NCI-H2196 treated with DMSO at 0.1 percent for 48 hours (cell line): ENCODE data around the gene OXSR1.
A peak's percentile ranks its signal among the peaks of the same experiment; 100 is the strongest.
"Not testable (repeated sequence)": the region's sequence is repeated elsewhere in the genome, so short reads cannot be mapped to it uniquely, and the experiment has no call there.

Experiments used
- DNase-seq: peaks from one replicate; lab custom pipeline; 2025; ENCODE audit not compliant: unreplicated experiment; lab: John Stamatoyannopoulos, UW

OXSR1 gene

GRCh38 chr3:38222032-38222634, 56.8 kb downstream of the OXSR1 start:
- no peak for DNase-seq

- DNase-seq: no peak
Observed at GRCh38 chr3:38224357-38224756, 59.0 kb downstream of the OXSR1 start.

- DNase-seq: no peak
Observed at GRCh38 chr3:38226273-38226672, 60.9 kb downstream of the OXSR1 start.

- DNase-seq: no peak
Observed at GRCh38 chr3:38227989-38228388, 62.7 kb downstream of the OXSR1 start.

- DNase-seq: no peak
Observed at GRCh38 chr3:38229036-38229435, 63.7 kb downstream of the OXSR1 start.

GRCh38 chr3:38232701-38233100, 67.4 kb downstream of the OXSR1 start:
- DNase-seq: no peak

- no peak for DNase-seq
Observed at GRCh38 chr3:38235466-38235865, 70.1 kb downstream of the OXSR1 start.

GRCh38 chr3:38238416-38239008, 73.2 kb downstream of the OXSR1 start:
- no peak for DNase-seq

- DNase-seq: not testable (repeated sequence)
Observed at GRCh38 chr3:38242812-38243211, 77.5 kb downstream of the OXSR1 start.

- DNase-seq: no peak
Observed at GRCh38 chr3:38245930-38246329, 80.6 kb downstream of the OXSR1 start.

- DNase-seq: peak; percentile 12
Observed at GRCh38 chr3:38247366-38248035, 82.2 kb downstream of the OXSR1 start.

- DNase-seq: no peak
Observed at GRCh38 chr3:38250198-38250597, 84.9 kb downstream of the OXSR1 start.

- no peak for DNase-seq
Observed at GRCh38 chr3:38251197-38251596, 85.9 kb downstream of the OXSR1 start.

- no peak for DNase-seq
Observed at GRCh38 chr3:38253704-38254103, 88.4 kb downstream of the OXSR1 start.

GRCh38 chr3:38254872-38255271, 89.5 kb downstream of the OXSR1 start:
- DNase-seq: no peak

GRCh38 chr3:38255627-38256026, 90.3 kb downstream of the OXSR1 start:
- DNase-seq: no peak

GRCh38 chr3:38257583-38257982, 92.2 kb downstream of the OXSR1 start:
- no peak for DNase-seq

GRCh38 chr3:38260474-38260873, 95.1 kb downstream of the OXSR1 start:
- DNase-seq: no peak

GRCh38 chr3:38264353-38264771, 99.0 kb downstream of the OXSR1 start:
- no peak for DNase-seq

GRCh38 chr3:38264779-38265178, 99.4 kb downstream of the OXSR1 start:
- DNase-seq: no peak

- no peak for DNase-seq
Observed at GRCh38 chr3:38265604-38266307, 100.4 kb downstream of the OXSR1 start, which contains the start of gene SLC22A13. SLC22A13 (plus strand) TSS chr3:38265812; CDS start chr3:38265861, 49 bp downstream.

- no peak for DNase-seq
Observed at GRCh38 chr3:38266810-38267209, 101.5 kb downstream of the OXSR1 start.
